ENCODE results near the gene PPP1R7.

PPP1R7 gene

GRCh38 chr2:241112046-241112445, 38.2 kb upstream of the PPP1R7 start:
- no peaks in the 10 kb centered on the region for H3K27me3 ChIP-seq (ENCODE audit: insufficient read depth, low read depth, severe bottlenecking)
- no peak overlapping the region for H3K27ac ChIP-seq
- H3K36me3 ChIP-seq = peaks cover 42% of the 10 kb centered on the region
- TF ChIP-seq, protein P1, sequence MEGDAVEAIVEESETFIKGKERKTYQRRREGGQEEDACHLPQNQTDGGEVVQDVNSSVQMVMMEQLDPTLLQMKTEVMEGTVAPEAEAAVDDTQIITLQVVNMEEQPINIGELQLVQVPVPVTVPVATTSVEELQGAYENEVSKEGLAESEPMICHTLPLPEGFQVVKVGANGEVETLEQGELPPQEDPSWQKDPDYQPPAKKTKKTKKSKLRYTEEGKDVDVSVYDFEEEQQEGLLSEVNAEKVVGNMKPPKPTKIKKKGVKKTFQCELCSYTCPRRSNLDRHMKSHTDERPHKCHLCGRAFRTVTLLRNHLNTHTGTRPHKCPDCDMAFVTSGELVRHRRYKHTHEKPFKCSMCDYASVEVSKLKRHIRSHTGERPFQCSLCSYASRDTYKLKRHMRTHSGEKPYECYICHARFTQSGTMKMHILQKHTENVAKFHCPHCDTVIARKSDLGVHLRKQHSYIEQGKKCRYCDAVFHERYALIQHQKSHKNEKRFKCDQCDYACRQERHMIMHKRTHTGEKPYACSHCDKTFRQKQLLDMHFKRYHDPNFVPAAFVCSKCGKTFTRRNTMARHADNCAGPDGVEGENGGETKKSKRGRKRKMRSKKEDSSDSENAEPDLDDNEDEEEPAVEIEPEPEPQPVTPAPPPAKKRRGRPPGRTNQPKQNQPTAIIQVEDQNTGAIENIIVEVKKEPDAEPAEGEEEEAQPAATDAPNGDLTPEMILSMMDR (IDR thresholded peaks at IDR 0.05; ENCODE audit: low read depth, low read length) = no peak
- no peaks in the 10 kb centered on the region for H3K9me3 ChIP-seq (ENCODE audit: severe bottlenecking)
- no peak overlapping the region for H3K4me3 ChIP-seq (ENCODE audit: low read depth, low read length)
- no peak for DNase-seq

- Histone ChIP-seq H3K27me3 (ENCODE audit: insufficient read depth, low read depth, severe bottlenecking) (no peaks in the 10 kb centered on the region), H3K27ac (no peak overlapping the region), H3K4me3 (ENCODE audit: low read depth, low read length) (no peak overlapping the region), H3K36me3 (peaks cover 37% of the 10 kb centered on the region), H3K9me3 (ENCODE audit: severe bottlenecking) (no peaks in the 10 kb centered on the region)
- no peak for DNase-seq
- TF ChIP-seq, protein P1 (IDR thresholded peaks at IDR 0.05; ENCODE audit: low read depth, low read length) = no peak
These were observed 37.7 kb upstream of the PPP1R7 start for GRCh38 chr2:241112592-241112991.

DNA sequence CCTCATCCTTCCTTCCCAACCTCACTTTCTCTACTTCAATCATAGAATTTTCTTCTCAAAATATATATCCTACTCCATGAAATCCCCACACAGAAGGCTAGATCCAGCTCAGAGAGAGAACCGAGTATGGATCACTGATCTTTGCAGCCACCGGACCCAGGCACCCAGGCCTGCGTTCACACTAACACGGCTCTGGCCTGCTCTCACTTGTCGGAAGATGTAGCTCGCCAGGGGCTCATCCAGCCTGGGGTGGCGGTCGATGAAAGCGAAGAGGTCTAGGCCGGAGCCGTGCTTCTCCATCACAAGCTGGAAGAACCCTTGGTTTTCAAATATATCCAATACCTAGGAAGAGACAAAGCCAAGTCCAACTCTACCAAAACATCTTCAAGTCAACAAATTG, 35.4 kb upstream of the PPP1R7 start:
- peaks cover 25% of the 10 kb centered on the region for H3K36me3 ChIP-seq
- no peaks in the 10 kb centered on the region for H3K9me3 ChIP-seq (ENCODE audit: severe bottlenecking)
- H3K27ac ChIP-seq = no peak overlapping the region
- DNase-seq = no peak
- TF ChIP-seq, protein P1 (IDR thresholded peaks at IDR 0.05; ENCODE audit: low read depth, low read length) = no peak
- no peak overlapping the region for H3K4me3 ChIP-seq (ENCODE audit: low read depth, low read length)
- H3K27me3 ChIP-seq (ENCODE audit: insufficient read depth, low read depth, severe bottlenecking) = no peaks in the 10 kb centered on the region

GRCh38 chr2:241115361-241115760, 34.9 kb upstream of the PPP1R7 start:
- no peaks in the 10 kb centered on the region for H3K27me3 ChIP-seq (ENCODE audit: insufficient read depth, low read depth, severe bottlenecking)
- no peak overlapping the region for H3K27ac ChIP-seq
- no peak for DNase-seq
- TF ChIP-seq, protein P1 (IDR thresholded peaks at IDR 0.05; ENCODE audit: low read depth, low read length) = no peak
- peaks cover 28% of the 10 kb centered on the region for H3K36me3 ChIP-seq
- no peaks in the 10 kb centered on the region for H3K9me3 ChIP-seq (ENCODE audit: severe bottlenecking)
- no peak overlapping the region for H3K4me3 ChIP-seq (ENCODE audit: low read depth, low read length)

- Histone ChIP-seq H3K9me3 (ENCODE audit: severe bottlenecking) (no peaks in the 10 kb centered on the region), H3K4me3 (ENCODE audit: low read depth, low read length) (no peak overlapping the region), H3K27ac (no peak overlapping the region), H3K27me3 (ENCODE audit: insufficient read depth, low read depth, severe bottlenecking) (no peaks in the 10 kb centered on the region), H3K36me3 (peaks cover 32% of the 10 kb centered on the region)
- DNase-seq = no peak
- TF ChIP-seq, protein P1 (IDR thresholded peaks at IDR 0.05; ENCODE audit: low read depth, low read length) = no peak
These were observed 33.4 kb upstream of the PPP1R7 start for GRCh38 chr2:241116606-241117560.

Measured in WERI-Rb-1 (cell line).